Ishikawa (cell line): ENCODE measurements around the gene IL10RA.

Source experiments
- CEBPB ChIP-seq: IDR thresholded peaks from 2 replicates; pipeline ENCODE4 v1.6.1; 2012
- CREB1 ChIP-seq: IDR thresholded peaks from 2 replicates; pipeline ENCODE4 v1.6.1; 2012; ENCODE audit warnings: low read depth
- EGR1 ChIP-seq: IDR thresholded peaks from 2 replicates; pipeline ENCODE4 v1.6.1; 2012
- EP300 ChIP-seq: IDR thresholded peaks from 2 replicates; pipeline ENCODE4 v1.6.1; 2012; ENCODE audit warnings: borderline replicate concordance
- FOXM1 ChIP-seq: IDR thresholded peaks from 2 replicates; pipeline ENCODE4 v1.6.1; 2012; ENCODE audit warnings: low read depth, borderline replicate concordance
- MAX ChIP-seq: IDR thresholded peaks from 2 replicates; pipeline ENCODE4 v1.6.1; 2012
- NFIC ChIP-seq: IDR thresholded peaks from 2 replicates; pipeline ENCODE4 v1.6.1; 2012
- RAD21 ChIP-seq: IDR thresholded peaks from 2 replicates; pipeline ENCODE4 v1.6.1; 2012; ENCODE audit warnings: low read depth
- REST ChIP-seq: IDR thresholded peaks from 2 replicates; pipeline ENCODE4 v1.6.1; 2012; ENCODE audit warnings: low read depth, mild to moderate bottlenecking
- TAF1 ChIP-seq: IDR thresholded peaks from 2 replicates; pipeline ENCODE4 v1.6.1; 2012; ENCODE audit warnings: low read depth, mild to moderate bottlenecking
- TCF12 ChIP-seq: IDR thresholded peaks from 2 replicates; pipeline ENCODE4 v1.6.1; 2012; ENCODE audit warnings: low read depth
- TEAD4 ChIP-seq: IDR thresholded peaks from 2 replicates; pipeline ENCODE4 v1.6.1; 2012
- USF1 ChIP-seq: IDR thresholded peaks from 2 replicates; pipeline ENCODE4 v1.6.1; 2012
- YY1 ChIP-seq: IDR thresholded peaks from 2 replicates; pipeline ENCODE4 v1.6.1; 2012; ENCODE audit warnings: low read depth
- ZBTB7A ChIP-seq: IDR thresholded peaks from 2 replicates; pipeline ENCODE4 v1.6.1; 2012; ENCODE audit warnings: low read depth

The IL10RA gene

GRCh38 chr11:117985953-117986887 lies at the start of gene IL10RA:
IL10RA (plus strand) TSS chr11:117986394; CDS start chr11:117986468, 74 bp downstream.
- TF ChIP-seq CEBPB: no peak
- no peak for TF ChIP-seq USF1
- no peak for TF ChIP-seq ZBTB7A
- TF ChIP-seq TEAD4: 0 out of 2 replicates have a peak, but pooled peaks have one; percentile 15
- TF ChIP-seq EGR1: 0 out of 2 replicates have a peak, but pooled peaks have one; percentile 42
- peak; percentile 50; the same call in 1 of the 2 replicates for TF ChIP-seq CREB1
- no peak for TF ChIP-seq FOXM1
- peak; percentile 20; the same call in 1 of the 2 replicates for TF ChIP-seq TCF12
- TF ChIP-seq YY1: no peak
- TF ChIP-seq REST: no peak
- no peak for TF ChIP-seq RAD21
- TF ChIP-seq EP300: no peak
- TF ChIP-seq MAX: peak; percentile 92
- TF ChIP-seq NFIC: no peak

- TF ChIP-seq YY1 (no peak), CEBPB (no peak), USF1 (no peak), TEAD4 (no peak)
Measured at GRCh38 chr11:117936973-117937372, 49.2 kb upstream of the IL10RA start.

- TF ChIP-seq USF1: no peak
- TF ChIP-seq ZBTB7A: no peak
- no peak for TF ChIP-seq MAX
- no peak for TF ChIP-seq TEAD4
- no peak for TF ChIP-seq RAD21
- no peak for TF ChIP-seq TCF12
- TF ChIP-seq REST: no peak
Measured at GRCh38 chr11:117940736-117941135, 45.5 kb upstream of the IL10RA start.

GRCh38 chr11:117941163-117941707 lies 45.0 kb upstream of the IL10RA start:
- TF ChIP-seq TEAD4: no peak
- TF ChIP-seq FOXM1: no peak
- no peak for TF ChIP-seq YY1
- no peak for TF ChIP-seq NFIC
- TF ChIP-seq TAF1: no peak
- no peak for TF ChIP-seq ZBTB7A
- no peak for TF ChIP-seq CEBPB
- TF ChIP-seq EGR1: no peak

- TF ChIP-seq USF1 (no peak), TEAD4 (no peak), CEBPB (no peak)
Measured at GRCh38 chr11:117941976-117942654, 44.1 kb upstream of the IL10RA start.
